GM19023 (cell line): ENCODE data around the gene FNDC10.

Experiments used
- ATAC-seq: cut with Tn5 transposase; IDR thresholded peaks from one replicate; pipeline ENCODE4 v1.9.1; 2021; ENCODE audit warnings: mild to moderate bottlenecking, moderate library complexity; ENCODE audit not compliant: unreplicated experiment

Gene FNDC10

GRCh38 chr1:1550087-1550486, 49.8 kb downstream of the FNDC10 start:
- no peak for ATAC-seq

- ATAC-seq, result no peak
Observed at GRCh38 chr1:1548591-1548990, 51.3 kb downstream of the FNDC10 start.
